Measurements from ENCODE around the gene TMEM106C.

- TF ChIP-seq, protein P1, sequence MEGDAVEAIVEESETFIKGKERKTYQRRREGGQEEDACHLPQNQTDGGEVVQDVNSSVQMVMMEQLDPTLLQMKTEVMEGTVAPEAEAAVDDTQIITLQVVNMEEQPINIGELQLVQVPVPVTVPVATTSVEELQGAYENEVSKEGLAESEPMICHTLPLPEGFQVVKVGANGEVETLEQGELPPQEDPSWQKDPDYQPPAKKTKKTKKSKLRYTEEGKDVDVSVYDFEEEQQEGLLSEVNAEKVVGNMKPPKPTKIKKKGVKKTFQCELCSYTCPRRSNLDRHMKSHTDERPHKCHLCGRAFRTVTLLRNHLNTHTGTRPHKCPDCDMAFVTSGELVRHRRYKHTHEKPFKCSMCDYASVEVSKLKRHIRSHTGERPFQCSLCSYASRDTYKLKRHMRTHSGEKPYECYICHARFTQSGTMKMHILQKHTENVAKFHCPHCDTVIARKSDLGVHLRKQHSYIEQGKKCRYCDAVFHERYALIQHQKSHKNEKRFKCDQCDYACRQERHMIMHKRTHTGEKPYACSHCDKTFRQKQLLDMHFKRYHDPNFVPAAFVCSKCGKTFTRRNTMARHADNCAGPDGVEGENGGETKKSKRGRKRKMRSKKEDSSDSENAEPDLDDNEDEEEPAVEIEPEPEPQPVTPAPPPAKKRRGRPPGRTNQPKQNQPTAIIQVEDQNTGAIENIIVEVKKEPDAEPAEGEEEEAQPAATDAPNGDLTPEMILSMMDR (IDR thresholded peaks at IDR 0.05) = no peak
- TF ChIP-seq POLR2A (IDR thresholded peaks at IDR 0.05) = no peak
Measured at GRCh38 chr12:47964106-47964728, 821 bp downstream of the TMEM106C start.
